ENCODE measurements around the gene CIPC. TPM values are rescaled to one million over a fixed set of nuclear protein-coding genes. Genes with fewer than 3 reads are reported as not detected.

The CIPC gene
- polyA plus RNA-seq, 1 experiment = 15.5 TPM

GRCh38 chr14:77126461-77126990, 28.5 kb downstream of the CIPC start:
- Histone ChIP-seq H3K4me3 (ENCODE audit: low read depth, low read length) (no peak overlapping the region), H3K36me3 (ENCODE audit: control insufficient read depth, insufficient read depth, low read length) (no peaks in the 10 kb centered on the region), H3K27me3 (ENCODE audit: control insufficient read depth, insufficient read depth, low read length) (peaks cover 20% of the 10 kb centered on the region)
- ChIA-PET CTCF (interaction anchor here (0.7 to 6.1 kb wide), 5 partner anchors 9 to 254 kb away, joined by 3 to 62 read pairs (median 7); no protein-coding TSS in a partner anchor), POLR2A (no interaction called here)
- DNase-seq (ENCODE audit: low read depth) = no peak
- TF ChIP-seq, protein P1, sequence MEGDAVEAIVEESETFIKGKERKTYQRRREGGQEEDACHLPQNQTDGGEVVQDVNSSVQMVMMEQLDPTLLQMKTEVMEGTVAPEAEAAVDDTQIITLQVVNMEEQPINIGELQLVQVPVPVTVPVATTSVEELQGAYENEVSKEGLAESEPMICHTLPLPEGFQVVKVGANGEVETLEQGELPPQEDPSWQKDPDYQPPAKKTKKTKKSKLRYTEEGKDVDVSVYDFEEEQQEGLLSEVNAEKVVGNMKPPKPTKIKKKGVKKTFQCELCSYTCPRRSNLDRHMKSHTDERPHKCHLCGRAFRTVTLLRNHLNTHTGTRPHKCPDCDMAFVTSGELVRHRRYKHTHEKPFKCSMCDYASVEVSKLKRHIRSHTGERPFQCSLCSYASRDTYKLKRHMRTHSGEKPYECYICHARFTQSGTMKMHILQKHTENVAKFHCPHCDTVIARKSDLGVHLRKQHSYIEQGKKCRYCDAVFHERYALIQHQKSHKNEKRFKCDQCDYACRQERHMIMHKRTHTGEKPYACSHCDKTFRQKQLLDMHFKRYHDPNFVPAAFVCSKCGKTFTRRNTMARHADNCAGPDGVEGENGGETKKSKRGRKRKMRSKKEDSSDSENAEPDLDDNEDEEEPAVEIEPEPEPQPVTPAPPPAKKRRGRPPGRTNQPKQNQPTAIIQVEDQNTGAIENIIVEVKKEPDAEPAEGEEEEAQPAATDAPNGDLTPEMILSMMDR (IDR thresholded peaks at IDR 0.05; ENCODE audit: insufficient read depth, low read depth, low read length) = no peak

GRCh38 chr14:77128414-77128891, 30.4 kb downstream of the CIPC start:
- TF ChIP-seq, protein P1 (IDR thresholded peaks at IDR 0.05; ENCODE audit: insufficient read depth, low read depth, low read length) = no peak
- CTCF ChIA-PET = interaction anchor here (0.9 to 1.5 kb wide), 2 partner anchors 14 to 256 kb away, joined by 3 to 4 read pairs; no protein-coding TSS in a partner anchor
- H3K36me3 ChIP-seq (ENCODE audit: control insufficient read depth, insufficient read depth, low read length) = no peaks in the 10 kb centered on the region
- POLR2A ChIA-PET = no interaction called here
- DNase-seq (ENCODE audit: low read depth) = no peak
- H3K27me3 ChIP-seq (ENCODE audit: control insufficient read depth, insufficient read depth, low read length) = peaks cover 20% of the 10 kb centered on the region
- H3K4me3 ChIP-seq (ENCODE audit: low read depth, low read length) = no peak overlapping the region

GRCh38 chr14:77130386-77130785, 32.3 kb downstream of the CIPC start:
- POLR2A ChIA-PET = no interaction called here

GRCh38 chr14:77131206-77131605, 33.1 kb downstream of the CIPC start:
- no peaks in the 10 kb centered on the region for H3K36me3 ChIP-seq (ENCODE audit: control insufficient read depth, insufficient read depth, low read length)
- H3K4me3 ChIP-seq (ENCODE audit: low read depth, low read length) = no peak overlapping the region
- TF ChIP-seq, protein P1 (IDR thresholded peaks at IDR 0.05; ENCODE audit: insufficient read depth, low read depth, low read length) = no peak
- ChIA-PET CTCF (no interaction called here), POLR2A (no interaction called here)
- no peak for DNase-seq (ENCODE audit: low read depth)
- peaks cover 13% of the 10 kb centered on the region for H3K27me3 ChIP-seq (ENCODE audit: control insufficient read depth, insufficient read depth, low read length)

More at GRCh38 chr14:77130386-77130785, 32.3 kb downstream of the CIPC start:
- CTCF ChIA-PET = no interaction called here
- DNase-seq (ENCODE audit: low read depth) = no peak
- TF ChIP-seq, protein P1 (IDR thresholded peaks at IDR 0.05; ENCODE audit: insufficient read depth, low read depth, low read length) = no peak
- no peak overlapping the region for H3K4me3 ChIP-seq (ENCODE audit: low read depth, low read length)
- peaks cover 18% of the 10 kb centered on the region for H3K27me3 ChIP-seq (ENCODE audit: control insufficient read depth, insufficient read depth, low read length)
- H3K36me3 ChIP-seq (ENCODE audit: control insufficient read depth, insufficient read depth, low read length) = no peaks in the 10 kb centered on the region

DNA sequence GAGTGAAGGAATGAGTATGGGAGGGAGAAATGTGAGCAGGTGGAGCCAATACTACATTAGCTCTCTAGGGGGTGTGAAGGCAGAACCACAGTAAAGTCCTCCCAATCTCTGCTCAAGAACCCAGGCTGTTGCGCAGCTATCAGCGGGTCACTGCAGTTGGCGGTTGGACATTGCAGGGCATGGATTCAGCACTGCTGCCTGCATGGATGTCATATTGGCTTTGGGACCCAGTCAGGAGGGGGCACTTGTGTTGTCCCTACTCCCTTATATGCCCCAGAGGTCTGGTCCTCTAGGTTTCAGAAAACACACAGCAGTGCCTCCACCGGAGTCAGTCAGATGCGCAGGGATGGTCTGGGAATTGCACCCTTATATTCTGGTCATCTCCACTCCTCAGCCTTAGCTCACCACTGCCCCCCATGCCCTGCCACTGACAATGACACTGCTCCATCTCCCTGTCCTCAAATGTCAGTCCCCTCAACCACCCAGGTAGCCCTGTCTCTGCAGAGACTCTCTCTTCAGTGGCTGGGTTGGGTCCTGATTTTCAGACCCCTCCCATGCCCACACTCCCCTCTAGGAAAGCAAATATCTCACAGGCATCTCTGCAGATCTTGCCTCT, 33.9 kb downstream of the CIPC start:
- peaks cover 12% of the 10 kb centered on the region for H3K27me3 ChIP-seq (ENCODE audit: control insufficient read depth, insufficient read depth, low read length)

More for the DNA sequence above, 33.9 kb downstream of the CIPC start:
- no peak for DNase-seq (ENCODE audit: low read depth)
- Histone ChIP-seq H3K4me3 (ENCODE audit: low read depth, low read length) (no peak overlapping the region), H3K36me3 (ENCODE audit: control insufficient read depth, insufficient read depth, low read length) (no peaks in the 10 kb centered on the region)
- ChIA-PET POLR2A (no interaction called here), CTCF (no interaction called here)
- TF ChIP-seq, protein P1 (IDR thresholded peaks at IDR 0.05; ENCODE audit: insufficient read depth, low read depth, low read length) = no peak

Measured in BJ (cell line).